Measurements from ENCODE around the gene BCAS1. TPM values are rescaled to one million over a fixed set of nuclear protein-coding genes. Genes with fewer than 3 reads are reported as not detected.

BCAS1 gene
- total RNA-seq, 1 experiment from 2014 or later, result 1.8 TPM

GRCh38 chr20:53905820-53906191 is 164.6 kb downstream of the BCAS1 start:
- H3K36me3 ChIP-seq, result no peaks in the 10 kb centered on the region
- DNase-seq (ENCODE audit: low read depth in 1 of 2, low spot score in 2 of 2), result no peak
- no peak overlapping the region for H3K4me3 ChIP-seq
- peaks cover 41% of the 10 kb centered on the region for H3K4me1 ChIP-seq (replicated peaks)
- H3K27ac ChIP-seq, result peak overlapping the region; percentile 61
- no peaks in the 10 kb centered on the region for H3K27me3 ChIP-seq (replicated peaks)
- H3K9me3 ChIP-seq (replicated peaks), result no peaks in the 10 kb centered on the region

- Histone ChIP-seq H3K4me3 (no peak overlapping the region), H3K9me3 (replicated peaks) (no peaks in the 10 kb centered on the region), H3K4me1 (replicated peaks) (peaks cover 47% of the 10 kb centered on the region), H3K27me3 (replicated peaks) (no peaks in the 10 kb centered on the region), H3K27ac (no peak overlapping the region), H3K36me3 (no peaks in the 10 kb centered on the region)
- no peak for DNase-seq (ENCODE audit: low read depth in 1 of 2, low spot score in 2 of 2)
Measured at GRCh38 chr20:53905019-53905819, 165.2 kb downstream of the BCAS1 start.

GRCh38 chr20:53904261-53904660 is 166.1 kb downstream of the BCAS1 start:
- H3K4me1 ChIP-seq (replicated peaks), result peaks cover 57% of the 10 kb centered on the region
- H3K9me3 ChIP-seq (replicated peaks), result no peaks in the 10 kb centered on the region
- no peak overlapping the region for H3K4me3 ChIP-seq
- no peak for DNase-seq (ENCODE audit: low read depth in 1 of 2, low spot score in 2 of 2)
- H3K27ac ChIP-seq, result no peak overlapping the region
- H3K27me3 ChIP-seq (replicated peaks), result no peaks in the 10 kb centered on the region
- H3K36me3 ChIP-seq, result no peaks in the 10 kb centered on the region

- H3K27ac ChIP-seq, result no peak overlapping the region
- H3K9me3 ChIP-seq (replicated peaks), result no peaks in the 10 kb centered on the region
- H3K4me3 ChIP-seq, result no peak overlapping the region
- H3K36me3 ChIP-seq, result no peaks in the 10 kb centered on the region
- H3K27me3 ChIP-seq (replicated peaks), result no peaks in the 10 kb centered on the region
- DNase-seq (ENCODE audit: low read depth in 1 of 2, low spot score in 2 of 2), result no peak
- peaks cover 57% of the 10 kb centered on the region for H3K4me1 ChIP-seq (replicated peaks)
Measured at GRCh38 chr20:53903652-53903987, 166.8 kb downstream of the BCAS1 start.

GRCh38 chr20:53902968-53903651 is 167.3 kb downstream of the BCAS1 start:
- no peaks in the 10 kb centered on the region for H3K36me3 ChIP-seq
- no peaks in the 10 kb centered on the region for H3K9me3 ChIP-seq (replicated peaks)
- H3K27me3 ChIP-seq (replicated peaks), result no peaks in the 10 kb centered on the region
- no peak for DNase-seq (ENCODE audit: low read depth in 1 of 2, low spot score in 2 of 2)
- no peak overlapping the region for H3K4me3 ChIP-seq
- H3K4me1 ChIP-seq (replicated peaks), result peaks cover 54% of the 10 kb centered on the region
- no peak overlapping the region for H3K27ac ChIP-seq

- Histone ChIP-seq H3K4me3 (no peak overlapping the region), H3K27ac (peak overlapping the region; percentile 62; the same call in 1 of the 2 replicates), H3K4me1 (replicated peaks) (peaks cover 39% of the 10 kb centered on the region), H3K27me3 (replicated peaks) (no peaks in the 10 kb centered on the region), H3K36me3 (no peaks in the 10 kb centered on the region), H3K9me3 (replicated peaks) (no peaks in the 10 kb centered on the region)
- DNase-seq (ENCODE audit: low read depth in 1 of 2, low spot score in 2 of 2), result no peak
Measured at GRCh38 chr20:53901497-53902096, 168.8 kb downstream of the BCAS1 start.

- peaks cover 33% of the 10 kb centered on the region for H3K4me1 ChIP-seq (replicated peaks)
- no peaks in the 10 kb centered on the region for H3K27me3 ChIP-seq (replicated peaks)
- H3K27ac ChIP-seq, result peak overlapping the region; percentile 62
- DNase-seq (ENCODE audit: low read depth in 1 of 2, low spot score in 2 of 2), result peak in 1 of 2 experiments; percentile 44
- H3K36me3 ChIP-seq, result no peaks in the 10 kb centered on the region
- H3K4me3 ChIP-seq, result no peak overlapping the region
- H3K9me3 ChIP-seq (replicated peaks), result no peaks in the 10 kb centered on the region
Measured at GRCh38 chr20:53901064-53901463, 169.3 kb downstream of the BCAS1 start.

GRCh38 chr20:53900380-53900999 is 169.9 kb downstream of the BCAS1 start:
- H3K4me3 ChIP-seq, result no peak overlapping the region
- H3K9me3 ChIP-seq (replicated peaks), result no peaks in the 10 kb centered on the region
- DNase-seq (ENCODE audit: low read depth in 1 of 2, low spot score in 2 of 2), result peak in 1 of 2 experiments; percentile 64
- H3K27me3 ChIP-seq (replicated peaks), result no peaks in the 10 kb centered on the region
- peak overlapping the region; percentile 62 for H3K27ac ChIP-seq
- H3K36me3 ChIP-seq, result no peaks in the 10 kb centered on the region
- peaks cover 29% of the 10 kb centered on the region for H3K4me1 ChIP-seq (replicated peaks)

- Histone ChIP-seq H3K4me3 (no peak overlapping the region), H3K27ac (peak overlapping the region; percentile 62; the same call in 1 of the 2 replicates), H3K36me3 (no peaks in the 10 kb centered on the region), H3K4me1 (replicated peaks) (peaks cover 29% of the 10 kb centered on the region), H3K27me3 (replicated peaks) (no peaks in the 10 kb centered on the region), H3K9me3 (replicated peaks) (no peaks in the 10 kb centered on the region)
- peak; percentile 45 to 61 for DNase-seq (ENCODE audit: low read depth in 1 of 2, low spot score in 2 of 2)
Measured at GRCh38 chr20:53899351-53900167, 170.8 kb downstream of the BCAS1 start.

- Histone ChIP-seq H3K4me3 (no peak overlapping the region), H3K36me3 (no peaks in the 10 kb centered on the region), H3K27ac (no peak overlapping the region), H3K27me3 (replicated peaks) (no peaks in the 10 kb centered on the region), H3K9me3 (replicated peaks) (no peaks in the 10 kb centered on the region), H3K4me1 (replicated peaks) (peaks cover 34% of the 10 kb centered on the region)
- no peak for DNase-seq (ENCODE audit: low read depth in 1 of 2, low spot score in 2 of 2)
Measured at GRCh38 chr20:53898556-53898931, 171.8 kb downstream of the BCAS1 start.

- Histone ChIP-seq H3K9me3 (replicated peaks) (no peaks in the 10 kb centered on the region), H3K4me3 (no peak overlapping the region), H3K27me3 (replicated peaks) (no peaks in the 10 kb centered on the region), H3K36me3 (no peaks in the 10 kb centered on the region), H3K27ac (no peak overlapping the region), H3K4me1 (replicated peaks) (peaks cover 39% of the 10 kb centered on the region)
- no peak for DNase-seq (ENCODE audit: low read depth in 1 of 2, low spot score in 2 of 2)
Measured at GRCh38 chr20:53897884-53898555, 172.4 kb downstream of the BCAS1 start.

GRCh38 chr20:53896647-53897046 is 173.7 kb downstream of the BCAS1 start:
- 0 out of 2 replicates have a peak, but pooled peaks cover 4% of the 10 kb centered on the region for H3K9me3 ChIP-seq (replicated peaks)
- no peak overlapping the region for H3K4me3 ChIP-seq
- peaks cover 48% of the 10 kb centered on the region for H3K4me1 ChIP-seq (replicated peaks)
- H3K36me3 ChIP-seq, result no peaks in the 10 kb centered on the region
- H3K27ac ChIP-seq, result no peak overlapping the region
- no peaks in the 10 kb centered on the region for H3K27me3 ChIP-seq (replicated peaks)
- no peak for DNase-seq (ENCODE audit: low read depth in 1 of 2, low spot score in 2 of 2)

GRCh38 chr20:53896041-53896440 is 174.4 kb downstream of the BCAS1 start:
- no peaks in the 10 kb centered on the region for H3K27me3 ChIP-seq (replicated peaks)
- DNase-seq (ENCODE audit: low read depth in 1 of 2, low spot score in 2 of 2), result no peak
- no peak overlapping the region for H3K27ac ChIP-seq
- no peak overlapping the region for H3K4me3 ChIP-seq
- H3K36me3 ChIP-seq, result 0 out of 2 replicates have a peak, but pooled peaks cover 2% of the 10 kb centered on the region
- H3K4me1 ChIP-seq (replicated peaks), result peaks cover 48% of the 10 kb centered on the region
- H3K9me3 ChIP-seq (replicated peaks), result peaks cover 8% of the 10 kb centered on the region
